NCI-H1092 treated with DMSO at 0.1 percent for 48 hours (cell line): ENCODE measurements around the gene NUDT21.

Experiments
- DNase-seq: peaks from one replicate; lab custom pipeline; 2025; lab: John Stamatoyannopoulos, UW

The NUDT21 gene

DNA sequence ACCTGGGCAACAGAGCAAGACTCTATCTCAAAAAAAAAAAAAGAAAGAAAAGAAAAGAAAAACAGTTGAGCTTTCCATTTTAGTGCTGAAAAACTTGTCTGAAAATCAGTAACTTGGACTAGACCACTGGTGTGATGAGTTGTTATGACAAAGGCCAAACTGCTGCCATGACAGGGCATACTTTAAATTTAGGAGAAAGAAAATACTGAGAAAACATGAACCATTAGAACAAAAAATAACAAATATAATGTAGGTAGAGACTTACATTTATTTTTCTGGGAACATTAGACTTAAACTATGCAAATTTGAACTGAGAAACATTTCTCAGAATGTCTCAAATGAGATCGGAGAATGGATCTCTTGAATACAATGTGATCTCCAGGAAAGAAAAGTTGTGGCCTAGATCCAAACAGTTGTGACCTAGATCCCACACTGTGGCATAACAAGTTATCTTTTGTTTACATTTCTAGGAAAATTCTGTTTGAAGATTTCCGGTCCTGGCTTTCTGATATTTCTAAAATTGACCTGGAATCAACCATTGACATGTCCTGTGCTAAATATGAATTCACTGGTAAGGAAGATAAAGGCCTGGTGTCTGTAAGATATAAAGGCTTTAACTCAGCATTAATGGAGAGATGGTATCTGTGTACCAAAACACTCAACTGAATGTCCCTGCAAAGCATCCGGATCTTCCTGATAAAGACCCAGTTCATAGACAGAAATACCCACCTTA is 11.1 kb upstream of the NUDT21 start:
- no peak for DNase-seq

GRCh38 chr16:56460101-56460500 is 9.0 kb upstream of the NUDT21 start:
- DNase-seq, result no peak

DNA sequence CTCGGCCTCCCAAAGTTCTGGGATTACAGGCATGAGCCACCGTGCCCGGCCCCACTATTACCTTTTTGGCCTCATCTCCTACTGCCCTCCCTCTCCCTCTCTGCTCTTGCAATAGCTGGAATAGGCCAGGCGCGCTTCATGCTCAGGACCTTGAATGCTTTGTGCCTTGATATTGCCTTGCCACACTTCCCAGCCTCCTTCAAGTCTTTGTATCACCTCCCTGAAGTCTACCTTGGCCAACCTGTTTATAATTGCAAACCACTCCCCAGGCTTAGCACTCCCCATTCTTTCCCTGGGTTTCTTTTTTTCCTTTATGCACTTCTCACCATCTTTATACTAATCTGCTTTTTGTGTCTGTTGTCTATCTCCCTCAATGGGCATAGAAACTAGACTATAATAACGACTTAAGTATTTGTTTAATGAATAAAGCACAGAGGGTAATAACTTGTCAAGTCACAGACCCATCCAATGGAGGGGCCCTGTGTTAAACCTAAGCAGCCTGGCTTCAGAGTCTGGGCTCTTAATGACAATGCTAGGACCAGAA is 6.9 kb upstream of the NUDT21 start:
- DNase-seq, result no peak

DNA sequence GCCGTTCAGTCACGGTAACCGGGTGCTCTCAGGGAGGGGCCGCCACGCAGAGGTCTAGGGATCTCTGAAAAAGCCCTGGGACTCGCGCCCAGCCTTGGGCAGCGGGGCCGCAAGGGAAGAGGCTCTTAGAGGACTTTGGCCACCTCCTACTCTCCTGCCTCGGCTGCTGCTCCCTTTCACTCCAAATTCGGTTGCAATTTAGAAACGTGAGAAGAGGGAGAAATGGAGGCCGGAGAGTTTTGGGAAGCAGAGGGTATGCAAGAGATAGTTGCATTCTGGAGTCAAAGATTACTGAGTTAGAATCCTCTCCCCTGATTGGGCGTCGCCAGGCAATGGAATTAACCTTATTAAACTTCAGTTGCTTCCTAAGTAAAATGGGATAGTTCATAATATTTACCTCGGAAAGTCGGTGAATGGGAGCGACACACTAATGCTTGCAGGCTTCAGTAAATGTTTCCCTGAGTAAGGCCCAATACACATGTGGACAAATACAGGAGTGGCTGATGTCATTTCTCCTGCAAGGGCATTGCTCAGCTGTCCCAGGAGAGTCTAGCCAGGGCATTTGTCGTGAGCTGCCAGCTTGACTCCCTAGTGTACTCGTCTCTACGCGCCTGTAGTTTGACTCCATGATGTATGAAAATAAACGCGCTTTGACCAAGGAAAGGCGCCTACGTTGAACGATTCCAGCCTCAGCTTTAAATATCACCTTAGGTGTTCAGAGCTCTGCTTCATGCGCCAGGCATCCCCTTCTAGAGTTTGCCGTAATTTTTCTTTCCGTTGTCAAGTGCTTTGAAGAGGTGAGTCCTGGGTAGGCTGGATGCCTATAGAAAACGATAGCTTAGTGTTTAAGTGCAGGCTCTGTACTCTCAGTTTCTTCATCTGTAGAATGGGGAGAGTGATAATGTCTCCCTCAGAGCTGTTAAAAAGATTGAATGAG is 889 bp upstream of the NUDT21 start:
- DNase-seq, result peak; percentile 32

- DNase-seq, result no peak
Measured at GRCh38 chr16:56450275-56450985, 702 bp downstream of the NUDT21 start.

GRCh38 chr16:56448005-56448404 is 3.1 kb downstream of the NUDT21 start:
- DNase-seq, result no peak

GRCh38 chr16:56447286-56447685 is 3.8 kb downstream of the NUDT21 start:
- DNase-seq, result no peak

DNA sequence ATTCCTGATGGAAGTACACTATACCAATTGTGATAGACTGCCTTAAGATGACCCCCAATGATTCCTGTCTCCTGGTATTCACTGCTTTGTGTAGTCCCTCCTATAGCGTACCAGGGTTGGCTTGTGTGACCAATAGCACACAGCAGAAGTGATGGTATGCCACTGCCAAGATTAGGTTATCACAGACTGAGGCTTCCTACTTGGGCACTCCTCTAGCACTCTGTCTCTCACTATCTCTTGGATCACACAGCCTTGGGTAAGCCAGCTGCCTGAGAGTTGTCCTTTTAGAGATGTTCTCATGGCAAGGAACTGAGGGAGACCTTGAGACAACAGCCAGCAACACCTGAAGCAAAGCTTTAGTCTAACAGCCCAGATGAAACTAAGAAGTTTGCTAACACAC is 13.1 kb downstream of the NUDT21 start:
- no peak for DNase-seq

DNA sequence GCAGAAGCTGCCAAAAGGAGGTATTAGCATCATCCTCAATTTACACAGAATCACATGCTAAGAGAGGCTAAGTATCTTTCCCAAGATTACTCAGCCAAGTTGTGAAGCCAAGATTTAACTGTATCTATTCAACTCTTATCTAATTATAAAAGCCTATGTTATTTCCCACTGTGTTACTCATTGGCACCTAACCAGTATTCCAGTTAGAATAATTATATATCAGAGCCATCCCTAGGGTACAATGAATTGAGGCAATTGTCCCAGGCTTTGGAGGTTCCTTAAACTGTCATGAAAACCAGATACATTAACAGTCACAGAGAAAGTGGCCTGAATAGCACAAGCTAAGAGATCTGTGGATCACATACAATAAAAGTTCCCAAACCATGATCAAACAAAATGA is 14.9 kb downstream of the NUDT21 start:
- no peak for DNase-seq

DNA sequence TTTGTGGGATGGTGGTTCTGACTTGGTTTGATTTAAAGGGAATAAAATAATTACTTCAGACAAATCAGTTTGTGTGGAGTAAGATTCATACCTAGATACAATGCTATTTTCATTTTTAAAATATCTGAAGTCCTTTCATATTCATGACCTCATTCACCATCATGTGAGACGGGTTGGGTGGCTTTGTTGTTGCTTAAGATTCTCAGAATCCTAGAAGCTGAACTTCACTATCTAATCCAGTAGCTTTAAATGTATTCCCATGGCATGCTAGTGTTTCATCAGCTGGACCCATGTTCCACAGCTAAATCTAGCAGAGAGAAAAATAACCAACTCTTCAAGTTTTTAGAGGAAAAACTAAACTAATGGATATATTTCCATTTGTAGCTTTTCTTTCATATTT is 23.0 kb downstream of the NUDT21 start:
- no peak for DNase-seq

DNA sequence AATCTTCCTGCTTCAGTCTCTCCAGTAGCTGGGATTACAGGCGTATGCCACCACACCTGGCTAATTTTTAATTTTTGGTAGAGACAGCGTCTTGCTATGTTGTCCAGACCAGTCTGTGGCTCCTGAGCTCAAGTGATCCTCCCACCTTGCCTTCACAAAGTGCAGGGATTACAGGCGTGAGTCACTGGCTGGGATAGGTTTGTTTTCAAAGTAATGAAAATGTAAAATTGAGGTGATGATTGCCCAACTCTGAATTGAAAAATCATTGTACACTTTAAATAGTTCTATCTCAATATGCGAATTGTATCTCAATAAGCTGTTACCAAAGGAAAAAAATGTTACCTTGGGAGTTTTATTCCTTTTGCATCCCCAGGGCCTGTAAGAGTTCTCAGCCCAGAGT is 24.5 kb downstream of the NUDT21 start:
- no peak for DNase-seq

GRCh38 chr16:56425439-56425832 is 25.7 kb downstream of the NUDT21 start, which contains the start of gene AMFR:
AMFR (minus strand) TSS chr16:56425545; CDS start chr16:56425327, 218 bp downstream.
- DNase-seq, result peak; percentile 51

DNA sequence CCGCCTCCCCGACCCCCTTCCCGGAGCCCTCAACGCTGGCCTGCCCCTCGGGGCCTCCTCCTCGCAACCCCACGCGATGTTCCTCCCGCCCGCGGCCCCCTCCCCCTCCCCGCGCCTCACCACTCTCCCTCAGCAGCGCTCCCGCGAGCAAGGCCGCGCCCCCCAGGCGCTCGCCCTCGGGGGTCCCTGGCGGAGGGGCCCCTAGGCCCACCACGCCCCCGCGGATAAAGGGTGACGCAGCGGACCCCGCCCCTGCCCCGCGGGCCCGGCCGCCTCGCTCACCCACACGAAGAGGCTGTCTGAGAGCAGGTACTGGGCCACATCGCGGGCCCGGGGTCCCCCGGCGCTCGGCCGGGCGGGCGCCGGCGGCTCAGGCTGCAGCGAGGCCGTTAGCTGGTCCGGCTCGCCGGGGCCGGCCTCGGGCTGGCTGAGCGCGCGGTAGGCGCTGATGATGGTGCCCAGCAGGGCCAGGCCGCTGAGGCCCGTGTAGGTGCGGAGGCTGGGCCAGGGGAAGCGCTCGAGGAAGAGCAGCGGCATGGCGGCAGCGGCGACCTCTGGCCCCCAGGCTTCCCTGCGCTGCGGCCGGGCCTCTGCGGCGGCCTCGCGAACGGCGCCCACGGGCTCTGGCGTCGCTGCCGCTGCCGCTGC is 26.2 kb downstream of the NUDT21 start:
- DNase-seq, result peak; percentile 27

DNA sequence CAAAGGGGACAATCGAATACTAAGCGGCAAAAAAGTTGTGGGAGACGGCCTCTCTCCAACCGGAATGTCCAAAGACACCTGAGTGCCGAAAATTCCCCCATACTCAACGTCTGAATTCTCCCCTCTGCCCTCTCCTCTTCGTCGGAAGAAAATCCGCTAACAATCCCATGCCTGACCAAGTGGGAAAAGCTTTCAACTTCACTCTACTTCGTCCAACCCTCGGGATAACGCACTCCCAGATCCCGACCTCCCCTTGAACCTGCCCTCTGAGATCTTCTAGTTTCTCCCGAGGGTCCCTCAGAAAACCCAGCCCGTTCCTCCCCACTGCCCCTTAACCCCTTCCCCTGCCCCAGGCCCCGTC is 26.7 kb downstream of the NUDT21 start:
- no peak for DNase-seq

GRCh38 chr16:56423584-56424403 is 27.3 kb downstream of the NUDT21 start:
- no peak for DNase-seq

DNA sequence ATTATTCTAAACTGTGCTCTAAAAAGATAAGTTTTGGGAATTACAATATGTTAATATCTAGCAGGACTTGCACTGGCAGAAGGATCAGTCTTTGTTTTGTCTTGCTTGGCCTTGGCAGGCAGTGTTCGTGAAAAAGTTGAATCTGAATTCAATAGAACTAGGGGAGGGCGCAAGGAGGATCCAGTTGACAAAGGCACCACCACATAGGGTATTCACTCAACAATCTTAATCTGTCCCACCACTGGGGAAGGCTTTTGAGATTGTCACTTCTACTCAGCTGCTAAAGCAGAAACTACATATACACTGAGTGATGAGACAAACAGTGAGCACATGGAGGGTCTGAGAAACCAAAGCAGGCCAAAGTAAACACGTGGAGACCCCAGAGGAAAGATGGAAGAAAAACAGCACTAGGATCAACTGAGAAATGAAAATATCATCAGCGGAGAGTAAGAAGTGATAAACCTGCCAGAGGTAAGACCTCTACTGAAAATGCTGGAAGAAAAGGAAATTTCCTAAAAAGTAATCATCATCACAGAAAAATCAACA is 28.2 kb downstream of the NUDT21 start:
- no peak for DNase-seq

DNA sequence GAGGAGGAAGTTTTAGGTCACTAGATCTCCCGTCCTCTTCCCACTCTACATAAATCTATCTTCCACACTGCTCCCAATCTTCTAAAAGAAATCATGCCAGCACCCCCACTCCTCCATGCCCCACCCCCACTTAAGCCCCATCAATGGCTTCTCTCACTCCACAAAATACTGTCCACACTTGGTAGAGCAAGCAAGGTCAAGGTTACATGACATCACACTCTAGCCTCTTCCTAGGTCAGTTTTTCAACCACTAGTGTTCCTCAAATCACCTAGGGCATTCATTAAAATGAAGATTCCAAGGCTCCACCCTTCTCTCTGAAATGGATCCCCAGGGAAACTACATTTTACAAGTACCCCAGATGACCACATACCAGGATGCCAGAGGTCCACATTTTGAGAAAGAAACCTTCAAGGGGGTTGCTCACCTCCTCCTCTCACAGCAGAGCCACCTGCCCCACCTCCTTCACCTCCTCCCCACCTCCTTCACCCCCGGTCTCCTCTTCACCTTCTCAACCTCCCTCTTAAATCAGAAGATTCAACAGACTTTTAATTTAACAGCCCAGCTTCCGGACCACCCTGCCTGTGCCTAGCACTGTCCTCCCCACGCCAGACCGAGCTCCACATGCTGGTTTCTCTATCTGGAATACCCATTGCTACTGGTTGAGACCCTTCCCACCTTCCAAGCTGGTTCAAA is 29.0 kb downstream of the NUDT21 start:
- DNase-seq, result no peak

DNA sequence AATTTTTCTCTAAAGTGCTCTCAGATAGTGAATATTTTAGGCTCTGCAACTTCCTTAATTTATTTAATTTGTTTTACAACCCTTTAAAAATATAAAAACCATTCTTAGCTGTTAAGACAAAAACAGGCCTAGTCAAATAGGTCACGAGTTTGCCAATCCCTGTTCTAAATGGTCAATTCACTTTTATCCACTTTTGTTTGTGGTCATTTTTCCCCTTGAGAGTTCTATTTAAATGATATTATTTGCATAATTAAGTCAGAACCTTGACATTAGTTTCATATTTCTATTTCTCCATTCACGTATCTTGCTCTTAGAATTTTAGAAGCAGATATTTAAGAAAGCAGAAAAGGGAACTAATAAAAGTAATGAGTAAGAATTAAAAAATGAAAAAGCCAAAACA is 29.8 kb downstream of the NUDT21 start:
- no peak for DNase-seq

- DNase-seq, result no peak
Measured at GRCh38 chr16:56420613-56421012, 30.5 kb downstream of the NUDT21 start.
